HCT116 (cell line): ENCODE data around the gene ZNF804B. TPM values are rescaled to one million over a fixed set of nuclear protein-coding genes. Genes with fewer than 3 reads are reported as not detected.

ENCODE experiments used
- ATAC-seq: fragments of 200-7000 bp; cut with Tn5 transposase; 2 replicates; pipeline ENCODE4 v1.9.1; 2020; ENCODE audit warnings: mild to moderate bottlenecking, moderate library complexity
- BruUV-seq: library from RNA; stranded (reverse); fragments of 400-500 nt; replicated peaks from 2 replicates; lab custom pipeline; 2021; lab: Mats Ljungman, UMichigan
- CTCF ChIA-PET: fragments of 300-600 bp; sonication (Branson Sonifier 250); formaldehyde crosslinking; loops from one replicate; lab custom pipeline; 2021; ENCODE audit warnings: antibody characterized with exemption; lab: Charles Lee
- POLR2A ChIA-PET: fragments of 300-600, 350-600 bp; sonication (Branson Sonifier 250); formaldehyde crosslinking; loops from one replicate; lab custom pipeline; 2021; ENCODE audit warnings: antibody characterized with exemption; lab: Charles Lee
- RAD21 ChIA-PET, 2 experiments: fragments of 300-600 bp; sonication (Branson Sonifier 250); formaldehyde crosslinking; loops; one replicate each; lab custom pipeline; 2023; ENCODE audit warnings: low total read pairs in 2 of 2; ENCODE audit not compliant: uncharacterized antibody in 2 of 2, unreplicated experiment in 2 of 2, low non-redundant PET in 1 of 2; lab: Charles Lee
- DNase-seq: peaks from one replicate; pipeline ENCODE4 v3.0.0-alpha.2; 2010; ENCODE audit warnings: low read depth, low spot score
- H2AFZ ChIP-seq: fragments of 200-600 bp; shearing (Covaris generic), sonication (generic); 2 replicates; pipeline ENCODE4 v1.6.1; 2017; ENCODE audit warnings: low read depth, mixed run types, mixed read lengths, antibody characterized with exemption, low read length; ENCODE audit not compliant: poor library complexity, severe bottlenecking
- H3K27ac ChIP-seq: 2 replicates; pipeline ENCODE4 v1.5.1; 2012; ENCODE audit warnings: low read depth, low read length
- H3K27me3 ChIP-seq: fragments of 200-600 bp; sonication (generic); 2 replicates; pipeline ENCODE4 v1.6.1; 2016; ENCODE audit warnings: mixed run types, low read length, mixed read lengths; ENCODE audit not compliant: insufficient read depth
- H3K36me3 ChIP-seq, 2 experiments: fragments of 200-500 bp in 1 of 2; fragments of 200-600 bp in 1 of 2; sonication (Bioruptor generic) in 1 of 2; sonication (generic) in 1 of 2; 2 replicates each; pipeline versions ENCODE4 v1.5.1 to v1.6.1; 2014 to 2016; ENCODE audit warnings: low read length in 2 of 2, inconsistent platforms in 1 of 2, mixed read lengths in 1 of 2, mixed run types in 1 of 2; ENCODE audit not compliant: insufficient read depth in 2 of 2, control insufficient read depth in 1 of 2
- H3K4me1 ChIP-seq, 2 experiments: fragments of 200-600 bp in 1 of 2; sonication (generic) in 1 of 2; 2 replicates each; pipeline versions ENCODE4 v1.5.1 to v1.6.1; 2012 to 2017; ENCODE audit warnings: low read length in 2 of 2, inconsistent platforms in 1 of 2, mild to moderate bottlenecking in 1 of 2, mixed read lengths in 1 of 2, mixed run types in 1 of 2, moderate library complexity in 1 of 2; ENCODE audit not compliant: insufficient read depth in 2 of 2, control insufficient read depth in 1 of 2
- H3K4me2 ChIP-seq: fragments of 200-600 bp; sonication (generic); 2 replicates; pipeline ENCODE4 v1.6.1; 2017; ENCODE audit warnings: mixed run types, low read length, mixed read lengths
- H3K4me3 ChIP-seq, 2 experiments: fragments of 200-600 bp in 1 of 2; sonication (generic) in 1 of 2; replicated peaks in 1 of 2; 2 replicates each; pipeline ENCODE4 v1.5.1; 2011 to 2016; ENCODE audit warnings: low read length in 2 of 2, control low read depth in 1 of 2, low read depth in 1 of 2, mild to moderate bottlenecking in 1 of 2, mixed read lengths in 1 of 2, mixed run types in 1 of 2
- H3K79me2 ChIP-seq: fragments of 200-600 bp; sonication (generic); 2 replicates; pipeline ENCODE4 v1.6.1; 2017; ENCODE audit warnings: mild to moderate bottlenecking, mixed run types, low read length, moderate library complexity, mixed read lengths; ENCODE audit not compliant: insufficient read depth
- H3K9ac ChIP-seq: fragments of 200-600 bp; sonication (generic); 2 replicates; pipeline ENCODE4 v1.6.1; 2016; ENCODE audit warnings: low read length, mixed read lengths
- H3K9me2 ChIP-seq: fragments of 200-600 bp; sonication (generic), shearing (Covaris generic); 2 replicates; pipeline ENCODE4 v1.6.1; 2017; ENCODE audit warnings: mixed run types, mild to moderate bottlenecking, moderate library complexity; ENCODE audit not compliant: insufficient read depth
- H3K9me3 ChIP-seq, 2 experiments: fragments of 200-500 bp in 1 of 2; fragments of 200-600 bp in 1 of 2; sonication (Bioruptor generic) in 1 of 2; sonication (generic) in 1 of 2; 2 replicates each; pipeline ENCODE4 v1.6.1; 2014 to 2017; ENCODE audit warnings: low read length in 2 of 2, mixed read lengths in 2 of 2, inconsistent platforms in 1 of 2, low read depth in 1 of 2, mild to moderate bottlenecking in 1 of 2, mixed run types in 1 of 2, moderate library complexity in 1 of 2; ENCODE audit not compliant: control insufficient read depth in 1 of 2, insufficient read depth in 1 of 2
- H4K20me1 ChIP-seq: fragments of 200-600 bp; sonication (generic), shearing (Covaris generic); 2 replicates; pipeline ENCODE4 v1.6.1; 2017; ENCODE audit warnings: mixed run types, mild to moderate bottlenecking, moderate library complexity; ENCODE audit not compliant: insufficient read depth
- CBX3 ChIP-seq: IDR thresholded peaks from 2 replicates; pipeline ENCODE4 v1.6.1; 2012; ENCODE audit warnings: low read depth
- CEBPB ChIP-seq: IDR thresholded peaks from 2 replicates; pipeline ENCODE4 v1.6.1; 2012; ENCODE audit warnings: low read depth
- CTCF ChIP-seq, 3 experiments: fragments of 200-600 bp in 1 of 3; sonication (generic) in 1 of 3; IDR thresholded peaks in 2 of 3; conservative IDR thresholded peaks in 1 of 3; 2 replicates each; pipeline ENCODE4 v1.5.1; 2012 to 2017; ENCODE audit warnings: low read depth in 2 of 3, low read length in 2 of 3, antibody characterized with exemption in 1 of 3, borderline replicate concordance in 1 of 3, control low read depth in 1 of 3, mild to moderate bottlenecking in 1 of 3, mixed read lengths in 1 of 3, mixed run types in 1 of 3, moderate library complexity in 1 of 3; ENCODE audit not compliant: insufficient read depth in 1 of 3
- ELF1 ChIP-seq: IDR thresholded peaks from 2 replicates; pipeline ENCODE4 v1.6.1; 2012; ENCODE audit warnings: low read depth, borderline replicate concordance
- EZH2phosphoT487 ChIP-seq: fragments of 200-600 bp; IDR thresholded peaks from 2 replicates; pipeline ENCODE4 v1.6.1; 2018; ENCODE audit warnings: antibody characterized with exemption, borderline replicate concordance
- REST ChIP-seq: IDR thresholded peaks from 2 replicates; pipeline ENCODE4 v1.6.1; 2012; ENCODE audit warnings: low read depth
- SIN3A ChIP-seq: IDR thresholded peaks from 2 replicates; pipeline ENCODE4 v1.6.1; 2012; ENCODE audit warnings: low read depth
- SP1 ChIP-seq: IDR thresholded peaks from 2 replicates; pipeline ENCODE4 v1.6.1; 2012; ENCODE audit warnings: low read depth
- YY1 ChIP-seq: IDR thresholded peaks from 2 replicates; pipeline ENCODE4 v1.6.1; 2011; ENCODE audit warnings: low read length, low read depth, moderate library complexity, mild to moderate bottlenecking; ENCODE audit not compliant: insufficient replicate concordance; ENCODE audit errors: extremely low read depth
- ZBTB33 ChIP-seq: IDR thresholded peaks from 2 replicates; pipeline ENCODE4 v1.6.1; 2011; ENCODE audit warnings: mild to moderate bottlenecking, low read length, moderate library complexity; ENCODE audit not compliant: insufficient replicate concordance; ENCODE audit errors: extremely low read depth
- ZFX ChIP-seq: fragments of 450-650 bp; IDR thresholded peaks from 2 replicates; pipeline ENCODE4 v1.6.1; 2017
- ZNF274 ChIP-seq: fragments of 200-500 bp; sonication (Bioruptor generic); IDR thresholded peaks from 2 replicates; pipeline ENCODE4 v1.6.1; 2014; ENCODE audit warnings: mild to moderate bottlenecking, low read depth, low read length, inconsistent platforms
- intact Hi-C: fragments of 100-400 bp; cut with micrococcal nuclease; formaldehyde crosslinking; loops from 2 replicates; pipeline ENCODE4 v1.10.0; 2022
- total RNA-seq: library from RNA; stranded (reverse); gene quantifications from one replicate; pipeline ENCODE4 v1.2.1, GENCODE V29; 2021; ENCODE audit not compliant: unreplicated experiment

Gene ZNF804B
- total RNA-seq, 1 experiment from 2014 or later, result not detected

GRCh38 chr7:88967432-88967831, 207.9 kb downstream of the ZNF804B start:
- TF ChIP-seq YY1 (no peak), ELF1 (no peak), EZH2phosphoT487 (no peak), REST (no peak), SIN3A (no peak), CEBPB (no peak), ZBTB33 (no peak), CBX3 (no peak), CTCF (IDR thresholded peaks at IDR 0.05 in 2 of 3, conservative IDR thresholded peaks at IDR 0.05 in 1 of 3; ENCODE audit: borderline replicate concordance in 1 of 3, insufficient read depth in 1 of 3, low read depth in 2 of 3, low read length in 2 of 3) (no peak), ZFX (no peak), SP1 (no peak), ZNF274 (no peak)
- intact Hi-C loops, result no loop called here
- no peak for DNase-seq
- Histone ChIP-seq H3K27me3 (no peaks in the 10 kb centered on the region), H3K36me3 (no peaks in the 10 kb centered on the region), H3K9me3 (no peaks in the 10 kb centered on the region), H3K4me3 (no peak overlapping the region), H3K79me2 (no peaks in the 10 kb centered on the region), H3K27ac (no peak overlapping the region), H3K9me2 (no peaks in the 10 kb centered on the region), H3K9ac (no peak overlapping the region), H2AFZ (no peak overlapping the region), H4K20me1 (no peaks in the 10 kb centered on the region), H3K4me1 (no peaks in the 10 kb centered on the region), H3K4me2 (no peak overlapping the region)
- POLR2A ChIA-PET, result no interaction called here
- RAD21 ChIA-PET, result no interaction called here
- CTCF ChIA-PET, result no interaction called here
- no TSS peak for BruUV-seq
- ATAC-seq, result no peak
